ENCODE data around the gene RTBDN. TPM values are rescaled to one million over a fixed set of nuclear protein-coding genes. Genes with fewer than 3 reads are reported as not detected.

Gene RTBDN
- total and polyA plus RNA-seq, 5 donors from 2014 or later, result not detected

GRCh38 chr19:12806242-12807081, 27.9 kb downstream of the RTBDN start, which contains the start of gene RNASEH2A:
Gene RNASEH2A, plus strand, starts transcription at chr19:12806584. Its CDS starts 90 bp downstream, at chr19:12806674.
- Histone ChIP-seq H3K4me3 (ENCODE audit: low read depth, low read length) (peak within 1 kb of the TSS; percentile 74), H3K27ac (ENCODE audit: insufficient read depth, low read length, poor library complexity, severe bottlenecking) (peak within 1 kb of the TSS; percentile 68), H3K27me3 (ENCODE audit: control insufficient read depth, insufficient read depth, low read length) (no peaks in the 10 kb centered on the region), H3K36me3 (ENCODE audit: control insufficient read depth, insufficient read depth, low read length) (peaks cover 2% of the 10 kb centered on the region), H3K4me1 (ENCODE audit: control insufficient read depth, insufficient read depth, low read length, poor library complexity, severe bottlenecking) (peaks cover 24% of the 10 kb centered on the region), H3K9me3 (ENCODE audit: control insufficient read depth in 2 of 2, low read length in 2 of 2) (no peaks in the 10 kb centered on the region)
- ATAC-seq (ENCODE audit: low read depth in 2 of 2) (peak; percentile 86 to 89), DNase-seq (peak; percentile 75 to 94 (median 84))
- no peaks in the 10 kb centered on the region for H3K9me3 Mint-ChIP-seq
- H3K27ac Mint-ChIP-seq, result peak within 1 kb of the TSS in 2 of 3 donors; percentile 91 to 97
- peaks cover 5 to 27% (median 12%) of the 10 kb centered on the region in 4 donors for H3K4me1 Mint-ChIP-seq
- H3K27me3 Mint-ChIP-seq, result peaks cover 4% of the 10 kb centered on the region
- H3K36me3 Mint-ChIP-seq, result peaks cover 5% of the 10 kb centered on the region
- peak within 1 kb of the TSS; percentile 89 to 99 (median 92) for H3K4me3 Mint-ChIP-seq

GRCh38 chr19:12804051-12804450, 30.3 kb downstream of the RTBDN start:
- H3K4me3 Mint-ChIP-seq, result peak overlapping the region in 3 of 4 donors; percentile 15 to 65 (median 41)
- H3K9me3 ChIP-seq (ENCODE audit: control insufficient read depth in 2 of 2, low read length in 2 of 2), result no peaks in the 10 kb centered on the region

GRCh38 chr19:12802267-12803106, 31.9 kb downstream of the RTBDN start:
- no peaks in the 10 kb centered on the region for H3K27me3 ChIP-seq (ENCODE audit: control insufficient read depth, insufficient read depth, low read length)
- Mint-ChIP-seq H3K4me1 (peaks cover 10 to 39% (median 17%) of the 10 kb centered on the region in 4 donors), H3K36me3 (peaks cover 3% of the 10 kb centered on the region), H3K27me3 (peaks cover 4% of the 10 kb centered on the region), H3K4me3 (peak overlapping the region; percentile 88 to 94 (median 92)), H3K27ac (peak overlapping the region in 2 of 3 donors; percentile 41 to 81), H3K9me3 (no peaks in the 10 kb centered on the region)
- ATAC-seq (ENCODE audit: low read depth in 2 of 2) (no peak), DNase-seq (no peak)
- no peaks in the 10 kb centered on the region for H3K36me3 ChIP-seq (ENCODE audit: control insufficient read depth, insufficient read depth, low read length)
- H3K4me3 ChIP-seq (ENCODE audit: low read depth, low read length), result peak overlapping the region; percentile 37
- no peak overlapping the region for H3K27ac ChIP-seq (ENCODE audit: insufficient read depth, low read length, poor library complexity, severe bottlenecking)
- no peaks in the 10 kb centered on the region for H3K9me3 ChIP-seq (ENCODE audit: control insufficient read depth in 2 of 2, low read length in 2 of 2)
- peaks cover 38% of the 10 kb centered on the region for H3K4me1 ChIP-seq (ENCODE audit: control insufficient read depth, insufficient read depth, low read length, poor library complexity, severe bottlenecking)

More at GRCh38 chr19:12804051-12804450, 30.3 kb downstream of the RTBDN start:
- H3K4me1 Mint-ChIP-seq, result peaks cover 10 to 45% (median 17%) of the 10 kb centered on the region in 4 donors
- H3K4me1 ChIP-seq (ENCODE audit: control insufficient read depth, insufficient read depth, low read length, poor library complexity, severe bottlenecking), result peaks cover 38% of the 10 kb centered on the region
- H3K27ac Mint-ChIP-seq, result peak overlapping the region in 1 of 3 donors; percentile 7
- no peaks in the 10 kb centered on the region for H3K9me3 Mint-ChIP-seq
- peaks cover 8% of the 10 kb centered on the region for H3K36me3 Mint-ChIP-seq
- no peak overlapping the region for H3K27ac ChIP-seq (ENCODE audit: insufficient read depth, low read length, poor library complexity, severe bottlenecking)
- DNase-seq (no peak), ATAC-seq (ENCODE audit: low read depth in 2 of 2) (no peak)
- H3K4me3 ChIP-seq (ENCODE audit: low read depth, low read length), result no peak overlapping the region
- H3K27me3 Mint-ChIP-seq, result peaks cover 4% of the 10 kb centered on the region
- no peaks in the 10 kb centered on the region for H3K36me3 ChIP-seq (ENCODE audit: control insufficient read depth, insufficient read depth, low read length)
- H3K27me3 ChIP-seq (ENCODE audit: control insufficient read depth, insufficient read depth, low read length), result no peaks in the 10 kb centered on the region

GRCh38 chr19:12801466-12802266, 32.7 kb downstream of the RTBDN start, which contains the start of the genes PRDX2 and THSD8:
Gene PRDX2, minus strand, starts transcription at chr19:12801800. Its CDS starts 539 bp downstream, at chr19:12801261.
Gene THSD8, plus strand, starts transcription at chr19:12802069. Its CDS starts 3 bp downstream, at chr19:12802072.
- peaks cover 4% of the 10 kb centered on the region for H3K27me3 Mint-ChIP-seq
- H3K9me3 Mint-ChIP-seq, result no peaks in the 10 kb centered on the region
- ATAC-seq (ENCODE audit: low read depth in 2 of 2) (peak; percentile 76), DNase-seq (peak; percentile 61 to 92 (median 78))
- peaks cover 10 to 37% (median 17%) of the 10 kb centered on the region in 4 donors for H3K4me1 Mint-ChIP-seq
- Histone ChIP-seq H3K9me3 (ENCODE audit: control insufficient read depth in 2 of 2, low read length in 2 of 2) (no peaks in the 10 kb centered on the region), H3K36me3 (ENCODE audit: control insufficient read depth, insufficient read depth, low read length) (no peaks in the 10 kb centered on the region), H3K27me3 (ENCODE audit: control insufficient read depth, insufficient read depth, low read length) (no peaks in the 10 kb centered on the region), H3K4me1 (ENCODE audit: control insufficient read depth, insufficient read depth, low read length, poor library complexity, severe bottlenecking) (peaks cover 31% of the 10 kb centered on the region), H3K27ac (ENCODE audit: insufficient read depth, low read length, poor library complexity, severe bottlenecking) (peak within 1 kb of the TSS; percentile 49), H3K4me3 (ENCODE audit: low read depth, low read length) (peak within 1 kb of the TSS; percentile 73)
- H3K36me3 Mint-ChIP-seq, result peaks cover 3% of the 10 kb centered on the region
- peak within 1 kb of the TSS; percentile 88 to 94 (median 92) for H3K4me3 Mint-ChIP-seq
- H3K27ac Mint-ChIP-seq, result peak within 1 kb of the TSS; percentile 48 to 81 (median 78)

- no peaks in the 10 kb centered on the region for H3K9me3 Mint-ChIP-seq
- peak overlapping the region; percentile 88 to 94 (median 92) for H3K4me3 Mint-ChIP-seq
- DNase-seq (peak in 1 of 3 donors; percentile 26), ATAC-seq (ENCODE audit: low read depth in 2 of 2) (peak in 1 of 2 donors; percentile 2)
- Histone ChIP-seq H3K4me3 (ENCODE audit: low read depth, low read length) (peak overlapping the region; percentile 73), H3K27me3 (ENCODE audit: control insufficient read depth, insufficient read depth, low read length) (no peaks in the 10 kb centered on the region), H3K27ac (ENCODE audit: insufficient read depth, low read length, poor library complexity, severe bottlenecking) (peak overlapping the region; percentile 49), H3K9me3 (ENCODE audit: control insufficient read depth in 2 of 2, low read length in 2 of 2) (no peaks in the 10 kb centered on the region), H3K4me1 (ENCODE audit: control insufficient read depth, insufficient read depth, low read length, poor library complexity, severe bottlenecking) (peaks cover 29% of the 10 kb centered on the region), H3K36me3 (ENCODE audit: control insufficient read depth, insufficient read depth, low read length) (no peaks in the 10 kb centered on the region)
- peaks cover 3% of the 10 kb centered on the region for H3K36me3 Mint-ChIP-seq
- peak overlapping the region; percentile 48 to 78 (median 76) for H3K27ac Mint-ChIP-seq
- peaks cover 5 to 37% (median 20%) of the 10 kb centered on the region in 4 donors for H3K4me1 Mint-ChIP-seq
- H3K27me3 Mint-ChIP-seq, result peaks cover 4% of the 10 kb centered on the region
These were observed 33.4 kb downstream of the RTBDN start for GRCh38 chr19:12800923-12801465.

GRCh38 chr19:12800466-12800770, 34.0 kb downstream of the RTBDN start:
- Histone ChIP-seq H3K4me1 (ENCODE audit: control insufficient read depth, insufficient read depth, low read length, poor library complexity, severe bottlenecking) (peaks cover 33% of the 10 kb centered on the region), H3K4me3 (ENCODE audit: low read depth, low read length) (peak overlapping the region; percentile 73), H3K36me3 (ENCODE audit: control insufficient read depth, insufficient read depth, low read length) (no peaks in the 10 kb centered on the region), H3K27me3 (ENCODE audit: control insufficient read depth, insufficient read depth, low read length) (no peaks in the 10 kb centered on the region), H3K9me3 (ENCODE audit: control insufficient read depth in 2 of 2, low read length in 2 of 2) (no peaks in the 10 kb centered on the region), H3K27ac (ENCODE audit: insufficient read depth, low read length, poor library complexity, severe bottlenecking) (no peak overlapping the region)
- peak overlapping the region; percentile 60 to 78 (median 73) for H3K27ac Mint-ChIP-seq
- peak overlapping the region; percentile 88 to 94 (median 92) for H3K4me3 Mint-ChIP-seq
- peaks cover 3% of the 10 kb centered on the region for H3K36me3 Mint-ChIP-seq
- DNase-seq, result no peak
- no peaks in the 10 kb centered on the region for H3K9me3 Mint-ChIP-seq
- peaks cover 4 to 40% (median 24%) of the 10 kb centered on the region in 4 donors for H3K4me1 Mint-ChIP-seq
- ATAC-seq (ENCODE audit: low read depth in 2 of 2), result no peak
- H3K27me3 Mint-ChIP-seq, result peaks cover 4% of the 10 kb centered on the region
